ENCODE data around the gene CSAD.
A peak's percentile ranks its signal among the peaks of the same experiment; 100 is the strongest.
"Not testable (repeated sequence)": the region's sequence is repeated elsewhere in the genome, so short reads cannot be mapped to it uniquely, and the experiment has no call there.

The CSAD gene

DNA sequence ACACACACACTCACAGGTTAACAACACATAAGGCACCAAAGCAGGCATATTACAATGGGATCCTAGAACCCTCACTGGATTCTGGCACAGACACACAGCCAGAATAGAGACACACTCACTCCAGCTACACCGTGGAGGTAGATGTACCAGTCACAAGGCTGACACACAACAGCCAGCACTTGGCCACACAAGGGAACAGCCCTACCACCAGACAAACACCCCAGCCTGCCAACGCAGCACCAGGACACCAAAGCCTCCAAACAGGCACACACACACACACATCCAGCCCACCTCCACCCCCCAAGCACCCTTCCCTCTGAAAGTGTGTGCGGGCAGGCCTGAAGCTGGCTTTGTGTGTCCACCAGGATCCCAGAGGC, 37.2 kb upstream of the CSAD start:
- DNase-seq: no peak

DNA sequence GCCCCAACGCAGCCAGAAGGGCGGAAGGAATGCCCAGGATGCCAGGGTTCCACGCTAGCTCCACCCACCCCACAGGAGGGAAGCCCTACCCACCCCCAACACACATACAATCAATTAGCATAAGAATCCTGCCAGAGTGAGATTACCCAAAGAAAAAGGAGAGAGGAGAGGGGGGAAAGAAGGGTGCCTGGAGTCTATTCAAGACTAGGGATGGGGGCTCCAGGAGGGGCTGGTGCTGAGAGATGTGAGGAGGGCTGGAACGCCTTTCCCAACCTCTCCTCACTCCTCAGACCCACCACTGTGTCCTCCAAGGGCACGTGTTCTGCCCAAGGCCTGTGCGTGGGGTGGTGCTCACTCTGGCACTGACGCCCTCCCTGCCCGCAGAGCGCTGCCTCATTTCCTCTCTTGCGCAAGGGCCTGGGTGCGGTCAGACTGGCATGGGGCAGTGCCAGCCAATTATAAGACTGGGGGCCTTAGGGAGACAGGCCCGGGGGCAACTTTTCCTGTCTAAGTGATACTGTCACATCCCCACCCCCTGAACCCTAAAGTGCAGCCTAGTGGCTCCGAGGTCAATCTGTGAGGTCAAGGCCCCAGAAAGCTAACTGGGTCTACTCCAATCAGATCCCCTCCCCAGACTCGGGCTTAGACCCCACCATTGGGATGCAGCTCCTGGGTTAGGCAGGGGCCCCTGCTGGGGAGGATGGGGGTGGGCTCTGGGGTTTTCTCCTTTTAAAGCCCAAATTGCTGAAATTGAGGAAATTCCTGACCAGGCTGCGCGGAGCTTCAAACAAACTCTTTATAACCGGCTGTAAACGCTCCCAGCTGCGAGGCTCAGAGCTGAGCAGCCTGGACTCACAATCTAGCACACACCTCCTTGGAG, 36.6 kb upstream of the CSAD start:
- peak in 1 of 2 donors; percentile 61 for DNase-seq

DNA sequence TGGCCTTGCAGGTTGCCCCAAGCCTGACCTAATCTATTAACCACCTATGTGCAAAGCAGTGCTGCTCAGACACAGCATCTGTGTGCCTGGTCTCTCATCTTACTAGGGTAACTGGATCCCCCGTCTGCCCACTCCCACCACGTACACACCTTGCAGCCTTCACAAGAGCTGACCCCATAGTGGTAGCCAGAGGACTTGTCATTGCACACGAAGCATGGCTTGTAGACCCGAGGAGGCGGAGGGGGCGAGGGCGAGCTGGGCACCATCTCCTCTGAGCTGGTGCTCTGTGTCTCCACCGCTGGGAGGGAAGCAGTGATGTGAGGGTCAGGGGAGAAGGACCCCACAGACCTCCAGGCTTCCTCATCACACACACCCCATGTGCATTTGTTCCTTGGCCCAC, 34.8 kb upstream of the CSAD start:
- no peak for DNase-seq

GRCh38 chr12:53214687-53215455, 34.1 kb upstream of the CSAD start:
- DNase-seq: no peak

DNA sequence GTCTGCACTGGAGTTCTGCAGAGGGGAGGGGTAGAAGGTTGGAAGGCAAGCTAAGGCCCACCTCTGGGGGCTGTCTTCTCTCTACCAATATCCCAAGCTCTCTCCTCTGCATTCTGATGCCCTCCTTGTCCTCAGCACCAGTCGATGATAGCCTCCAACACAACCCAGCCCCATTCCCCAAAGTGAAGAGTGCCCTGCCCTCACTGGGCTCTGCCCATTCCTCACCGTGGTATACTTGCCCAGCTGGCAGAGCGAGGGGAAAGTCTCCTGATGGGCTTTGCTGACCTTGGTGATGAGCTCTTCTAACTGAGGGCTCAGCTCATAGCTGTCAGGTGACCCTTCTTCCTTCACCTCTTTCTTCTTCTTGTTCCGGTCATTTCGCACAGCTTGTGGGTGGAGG, 33.5 kb upstream of the CSAD start:
- DNase-seq: no peak

DNA sequence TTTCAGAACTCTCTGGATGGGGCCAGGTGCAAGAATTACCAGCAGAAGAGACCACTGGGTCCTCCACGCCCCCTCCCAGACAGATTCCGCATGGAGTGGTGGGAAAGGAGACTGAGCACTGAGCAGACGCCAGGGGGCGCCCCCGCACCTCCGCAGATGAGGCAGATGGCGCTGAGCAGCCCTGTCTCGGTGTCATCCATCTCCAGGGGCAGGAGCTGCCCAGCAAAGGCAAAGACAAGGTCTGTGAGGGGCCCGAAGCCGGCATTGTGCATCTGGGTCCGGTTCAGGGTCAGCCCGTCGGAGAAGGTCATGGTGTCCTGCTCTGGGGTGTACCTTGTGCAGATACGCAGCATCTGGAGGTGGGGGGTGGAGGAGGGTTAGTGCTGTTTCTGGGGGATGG, 32.6 kb upstream of the CSAD start:
- peak; percentile 90 for DNase-seq

DNA sequence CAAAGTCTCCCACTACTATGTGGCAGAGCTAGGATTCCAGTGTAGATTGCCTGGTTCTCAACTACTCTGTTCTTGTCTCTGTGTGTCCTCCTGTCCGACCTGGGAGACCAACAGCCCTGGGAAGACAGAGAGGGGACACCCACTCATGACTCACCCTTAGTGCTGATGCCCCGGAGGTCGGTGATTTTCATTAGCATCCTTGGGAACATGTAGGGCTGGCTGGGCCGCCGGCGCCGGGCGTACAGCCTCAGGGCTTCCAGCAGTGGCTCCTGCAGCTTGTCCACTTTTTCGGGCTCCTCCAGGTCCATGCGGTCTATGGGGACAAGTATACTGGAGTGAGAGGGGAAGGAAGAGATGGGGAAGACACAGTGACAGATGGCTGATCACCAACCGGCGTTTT, 32.2 kb upstream of the CSAD start:
- DNase-seq: no peak

GRCh38 chr12:53211476-53212381, 31.0 kb upstream of the CSAD start:
- no peak for DNase-seq

- no peak for DNase-seq
Measured at GRCh38 chr12:53210843-53211242, 30.1 kb upstream of the CSAD start.

GRCh38 chr12:53208877-53209463, 28.2 kb upstream of the CSAD start:
- DNase-seq: no peak

DNA sequence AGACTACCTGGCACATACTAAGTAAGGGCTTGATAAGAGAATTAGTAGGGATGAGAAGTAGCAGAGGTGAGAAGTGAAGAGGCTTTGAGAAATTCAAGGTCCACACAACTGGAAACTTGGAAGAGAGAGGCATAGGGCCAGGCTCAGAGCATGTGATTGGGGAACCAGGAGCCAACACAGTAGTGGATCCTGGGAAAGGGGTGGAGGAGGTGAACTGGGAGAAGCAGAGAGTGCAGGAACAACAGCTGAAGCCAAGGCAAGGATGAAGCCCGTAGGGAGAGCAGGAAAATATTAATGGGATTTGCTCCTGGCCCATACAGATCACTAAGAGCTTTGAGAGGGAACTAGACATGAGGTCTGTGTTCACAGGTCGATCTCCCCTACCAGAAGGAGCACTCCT, 27.7 kb upstream of the CSAD start:
- no peak for DNase-seq

- DNase-seq: peak; percentile 61
Measured at GRCh38 chr12:53207042-53207441, 26.3 kb upstream of the CSAD start, which contains the start of gene ITGB7. Gene ITGB7, minus strand, starts transcription at chr12:53207251. Its CDS starts 6,808 bp downstream, at chr12:53200443.

GRCh38 chr12:53205747-53206419, 25.2 kb upstream of the CSAD start:
- peak; percentile 72 to 79 for DNase-seq

DNA sequence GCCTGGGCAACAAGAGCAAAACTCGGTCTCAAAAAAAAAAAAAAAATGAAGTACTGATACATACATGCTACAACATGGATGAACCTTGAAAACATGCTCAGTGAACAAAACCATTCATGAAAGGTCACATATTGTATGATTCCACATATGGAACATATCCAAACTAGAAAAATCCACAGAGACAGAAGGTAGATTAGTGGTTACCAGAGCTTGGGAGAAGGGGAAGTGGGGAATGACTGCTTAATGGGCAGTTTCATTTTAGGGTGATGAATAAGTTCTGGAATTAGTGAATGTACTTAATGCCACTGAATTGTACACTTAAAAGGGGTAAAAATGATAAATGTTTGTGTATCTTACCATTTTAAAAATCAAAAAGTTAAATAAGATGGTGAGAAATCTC, 23.6 kb upstream of the CSAD start:
- DNase-seq: no peak

DNA sequence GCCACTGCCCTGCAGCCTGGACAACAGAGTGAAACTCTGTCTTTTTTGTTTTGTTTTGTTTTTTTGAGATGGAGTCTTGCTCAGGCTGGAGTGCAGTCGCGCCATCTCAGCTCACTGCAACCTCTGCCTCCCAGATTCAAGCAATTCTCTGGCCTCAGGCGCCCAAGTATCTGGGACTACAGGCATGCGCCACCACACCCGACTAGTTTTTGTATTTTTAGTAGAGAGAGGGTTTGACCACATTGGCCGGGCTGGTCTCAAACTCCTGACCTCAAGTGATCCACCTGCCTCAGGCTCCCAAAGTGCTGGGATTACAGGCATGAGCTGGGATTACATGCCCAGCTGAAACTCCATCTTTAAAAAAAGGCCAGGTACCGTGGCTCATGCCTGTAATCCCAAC, 21.6 kb upstream of the CSAD start:
- not testable (repeated sequence) for DNase-seq

GRCh38 chr12:53201639-53202038, 20.9 kb upstream of the CSAD start:
- DNase-seq: no peak

GRCh38 chr12:53201177-53201541, 20.4 kb upstream of the CSAD start:
- DNase-seq: no peak

- peak in 1 of 2 donors; percentile 43 for DNase-seq
Measured at GRCh38 chr12:53200458-53201176, 19.9 kb upstream of the CSAD start.

DNA sequence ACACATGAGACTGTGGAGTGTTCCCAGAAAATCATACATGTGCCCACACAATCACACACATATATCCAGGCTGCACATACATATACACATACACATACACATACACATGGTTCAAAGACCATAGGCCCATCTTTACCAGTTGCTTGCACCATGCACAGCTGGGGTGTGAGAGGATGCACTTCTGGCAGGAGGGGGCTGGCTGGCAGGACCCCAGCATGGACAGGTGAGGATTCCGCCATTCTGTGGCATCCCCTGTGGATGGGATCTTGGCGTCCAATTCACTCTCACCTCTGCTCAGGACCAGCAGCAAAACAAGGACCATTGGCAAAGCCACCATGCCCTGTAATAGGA, 19.4 kb upstream of the CSAD start:
- no peak for DNase-seq

DNA sequence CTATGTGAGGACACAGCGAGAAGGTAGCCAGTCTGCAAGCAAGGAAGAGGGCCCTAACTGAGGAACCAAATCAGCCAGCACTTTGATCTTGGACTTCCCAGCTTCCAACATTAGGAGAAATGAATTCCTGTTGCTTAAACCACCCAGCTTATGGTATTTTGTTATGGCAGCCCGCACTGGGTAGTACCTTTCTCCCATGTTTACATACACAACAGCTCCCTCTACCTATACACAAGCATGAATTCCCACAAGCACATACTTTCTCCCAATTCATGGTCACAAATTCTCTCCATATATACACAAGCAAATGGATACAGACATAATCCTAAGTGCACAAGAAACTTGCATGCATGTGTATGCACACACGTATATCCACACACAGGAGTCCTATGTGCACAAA, 19.0 kb upstream of the CSAD start:
- no peak for DNase-seq

- DNase-seq: no peak
Measured at GRCh38 chr12:53198486-53199110, 17.9 kb upstream of the CSAD start.
